Measurements from ENCODE around the gene ACOX3.

DNA sequence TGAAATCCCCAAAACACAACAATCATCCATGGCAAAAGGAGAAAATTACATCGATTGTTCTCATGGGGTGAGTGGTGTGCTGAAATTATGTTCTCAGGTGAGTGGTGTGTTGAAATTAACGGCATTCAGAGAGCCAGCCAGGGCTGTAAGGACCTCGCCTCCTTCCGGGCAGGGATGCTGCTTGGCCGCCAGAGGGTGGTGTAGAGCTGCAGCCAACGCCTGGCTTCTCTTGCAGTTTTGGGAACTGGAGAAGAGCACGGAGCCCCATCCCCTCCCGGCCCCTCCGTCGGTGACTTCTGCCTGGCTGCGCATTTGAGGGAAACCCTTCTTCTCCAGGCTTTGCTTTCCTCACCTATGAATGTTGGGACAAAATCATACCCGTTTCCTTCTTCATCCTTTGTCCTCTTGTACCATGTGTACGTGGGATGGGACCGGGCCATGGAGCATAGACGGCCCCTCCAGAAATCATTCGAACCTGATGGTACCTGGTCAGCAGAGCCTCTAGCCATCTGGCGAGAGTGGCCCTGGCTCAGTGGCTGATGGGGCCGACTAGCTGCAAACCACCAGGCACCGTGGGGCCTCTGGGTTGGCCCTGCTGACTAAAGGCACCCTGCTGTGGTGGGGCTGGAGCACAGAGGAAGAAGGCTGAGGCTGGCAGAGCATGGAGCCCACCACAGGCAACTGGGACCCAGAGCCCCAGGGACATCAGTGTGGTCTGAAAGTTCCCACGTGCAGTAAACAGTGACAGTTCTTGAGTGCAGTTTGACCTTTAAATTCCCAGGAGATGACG, 28.4 kb upstream of the ACOX3 start:
- no peak for TF ChIP-seq POLR2A (IDR thresholded peaks at IDR 0.05)
- TF ChIP-seq, protein P1, sequence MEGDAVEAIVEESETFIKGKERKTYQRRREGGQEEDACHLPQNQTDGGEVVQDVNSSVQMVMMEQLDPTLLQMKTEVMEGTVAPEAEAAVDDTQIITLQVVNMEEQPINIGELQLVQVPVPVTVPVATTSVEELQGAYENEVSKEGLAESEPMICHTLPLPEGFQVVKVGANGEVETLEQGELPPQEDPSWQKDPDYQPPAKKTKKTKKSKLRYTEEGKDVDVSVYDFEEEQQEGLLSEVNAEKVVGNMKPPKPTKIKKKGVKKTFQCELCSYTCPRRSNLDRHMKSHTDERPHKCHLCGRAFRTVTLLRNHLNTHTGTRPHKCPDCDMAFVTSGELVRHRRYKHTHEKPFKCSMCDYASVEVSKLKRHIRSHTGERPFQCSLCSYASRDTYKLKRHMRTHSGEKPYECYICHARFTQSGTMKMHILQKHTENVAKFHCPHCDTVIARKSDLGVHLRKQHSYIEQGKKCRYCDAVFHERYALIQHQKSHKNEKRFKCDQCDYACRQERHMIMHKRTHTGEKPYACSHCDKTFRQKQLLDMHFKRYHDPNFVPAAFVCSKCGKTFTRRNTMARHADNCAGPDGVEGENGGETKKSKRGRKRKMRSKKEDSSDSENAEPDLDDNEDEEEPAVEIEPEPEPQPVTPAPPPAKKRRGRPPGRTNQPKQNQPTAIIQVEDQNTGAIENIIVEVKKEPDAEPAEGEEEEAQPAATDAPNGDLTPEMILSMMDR (IDR thresholded peaks at IDR 0.05) = peak; percentile 81 to 94 (median 90)
